K562 (cell line): ENCODE measurements around the gene PALLD. TPM values are rescaled to one million over a fixed set of nuclear protein-coding genes. Genes with fewer than 3 reads are reported as not detected.

ENCODE experiments used
- ATAC-seq: fragments of 200-7000 bp; cut with Tn5 transposase; 3 replicates; pipeline ENCODE4 v1.9.1; 2020; ENCODE audit warnings: moderate library complexity
- BruUV-seq: library from RNA; stranded (reverse); fragments of 400-500 nt; replicated peaks from 2 replicates; lab custom pipeline; 2021; lab: Mats Ljungman, UMichigan
- CTCF ChIA-PET: fragments of 300-600 bp; formaldehyde crosslinking; extraction: SDS; loops from one replicate; lab custom pipeline; 2021; ENCODE audit warnings: low intra/inter-chr PET ratio; lab: Yijun Ruan, JAX
- POLR2A ChIA-PET: fragments of 300-600, 350-650 bp; sonication (Branson Sonifier 250); formaldehyde crosslinking; extraction: SDS; loops from one replicate; lab custom pipeline; 2021; ENCODE audit warnings: antibody characterized with exemption, inconsistent platforms; lab: Yijun Ruan, JAX
- DNase-seq, 4 experiments: peaks; one replicate each; pipeline versions ENCODE4 v3.0.0 to v3.0.0-alpha.2; 2011 to 2018; ENCODE audit warnings: low spot score in 3 of 4, mixed read lengths in 3 of 4; ENCODE audit errors: extremely low read depth in 1 of 4
- FAIRE-seq: peaks from 2 replicates; lab custom pipeline; 2011; peaks lifted over from hg19 to GRCh38; lab: Jason Lieb, UNC
- H2AFZ ChIP-seq: 2 replicates; pipeline ENCODE4 v1.6.0; 2011; ENCODE audit warnings: low read depth, low read length, control low read depth, inconsistent platforms
- H3K27ac ChIP-seq: fragments of 200-600 bp; 3 replicates; pipeline ENCODE4 v1.8.0; 2011; ENCODE audit warnings: low read depth, mild to moderate bottlenecking, control low read depth, inconsistent platforms, low read length, moderate library complexity, mixed read lengths; ENCODE audit errors: extremely low read depth
- H3K27me3 ChIP-seq, 2 experiments: fragments of 300-600 bp in 1 of 2; 2 replicates in 1 of 2; 3 replicates in 1 of 2; pipeline versions ENCODE4 v1.6.0 to v1.8.0; 2011; ENCODE audit warnings: inconsistent platforms in 2 of 2, low read length in 2 of 2, mild to moderate bottlenecking in 1 of 2, mixed read lengths in 1 of 2, moderate library complexity in 1 of 2; ENCODE audit not compliant: control insufficient read depth in 2 of 2, insufficient read depth in 2 of 2
- H3K36me3 ChIP-seq: fragments of 300-600 bp; 3 replicates; pipeline ENCODE4 v1.8.0; 2011; ENCODE audit warnings: mild to moderate bottlenecking, low read length, inconsistent platforms; ENCODE audit not compliant: control insufficient read depth, insufficient read depth
- H3K4me1 ChIP-seq, 2 experiments: fragments of 200-600 bp in 1 of 2; replicated peaks in 1 of 2; 2 replicates in 1 of 2; 3 replicates in 1 of 2; pipeline versions ENCODE4 v1.5.1 to v1.8.0; 2011; ENCODE audit warnings: inconsistent platforms in 2 of 2, low read length in 2 of 2, mild to moderate bottlenecking in 1 of 2, mixed read lengths in 1 of 2, moderate library complexity in 1 of 2; ENCODE audit not compliant: control insufficient read depth in 2 of 2, insufficient read depth in 2 of 2
- H3K4me2 ChIP-seq: 2 replicates; pipeline ENCODE4 v1.6.1; 2011; ENCODE audit warnings: low read length, control low read depth, inconsistent platforms, mixed read lengths; ENCODE audit not compliant: insufficient read depth
- H3K4me3 ChIP-seq: fragments of 200-600 bp; sonication (generic), shearing (Covaris generic); 2 replicates; pipeline ENCODE4 v1.5.1; 2016; ENCODE audit warnings: control low read depth, inconsistent platforms
- H3K79me2 ChIP-seq: fragments of 200-600 bp; 3 replicates; pipeline ENCODE4 v1.8.0; 2011; ENCODE audit warnings: low read length, inconsistent platforms; ENCODE audit not compliant: control insufficient read depth, insufficient read depth
- H3K9ac ChIP-seq, 2 experiments: 2 replicates each; pipeline versions ENCODE4 v1.6.0 to v1.6.1; 2011; ENCODE audit warnings: low read depth in 2 of 2, low read length in 2 of 2, control low read depth in 1 of 2, inconsistent platforms in 1 of 2, mild to moderate bottlenecking in 1 of 2, mixed read lengths in 1 of 2; ENCODE audit not compliant: insufficient read depth in 1 of 2
- H3K9me1 ChIP-seq: one replicate; pipeline ENCODE4 v1.6.0; 2011; ENCODE audit warnings: inconsistent platforms, mild to moderate bottlenecking, low read length, moderate library complexity; ENCODE audit not compliant: control insufficient read depth, insufficient read depth
- H3K9me3 ChIP-seq: replicated peaks from 2 replicates; pipeline ENCODE4 v1.5.1; 2011; ENCODE audit warnings: low read depth, low read length, inconsistent platforms; ENCODE audit not compliant: control insufficient read depth, insufficient read depth
- H4K20me1 ChIP-seq: replicated peaks from 2 replicates; pipeline ENCODE4 v1.6.1; 2011; ENCODE audit warnings: low read length, inconsistent platforms, mixed read lengths; ENCODE audit not compliant: control insufficient read depth, insufficient read depth
- ATF7 ChIP-seq: fragments of 450-650 bp; IDR thresholded peaks from 2 replicates; pipeline ENCODE4 v1.7.1; 2014; ENCODE audit warnings: mild to moderate bottlenecking, moderate library complexity
- CAMTA2 ChIP-seq: fragments of 250-450 bp; sonication (Bioruptor Pico); conservative IDR thresholded peaks from 2 replicates; pipeline ENCODE4 v1.5.1; 2022
- CBX3 ChIP-seq, 2 experiments: IDR thresholded peaks; 1 replicate in 1 of 2; 2 replicates in 1 of 2; pipeline ENCODE4 v1.6.1; 2012; ENCODE audit warnings: inconsistent platforms in 2 of 2, low read length in 2 of 2, borderline replicate concordance in 1 of 2, control low read depth in 1 of 2
- NELFE ChIP-seq: IDR thresholded peaks from 2 replicates; pipeline ENCODE4 v1.6.1; 2011; ENCODE audit warnings: mild to moderate bottlenecking; ENCODE audit not compliant: insufficient read depth, insufficient read length
- SMARCC2 ChIP-seq: fragments of 450-650 bp; IDR thresholded peaks from 2 replicates; pipeline ENCODE4 v1.6.1; 2017; ENCODE audit warnings: antibody characterized with exemption, moderate library complexity, mild to moderate bottlenecking, low read depth
- ZNF24 ChIP-seq: fragments of 450-650 bp; IDR thresholded peaks from 2 replicates; pipeline ENCODE4 v1.6.1; 2016
- WGBS: fragments of 100-300 bp; shearing (Covaris generic); methylation state at CpG from one replicate; pipeline ENCODE4 v1.1.6; 2016; ENCODE audit warnings: low coverage, mixed read lengths; ENCODE audit not compliant: insufficient coverage; ENCODE audit errors: missing lambda C conversion rate; 5-methylcytosine and 5-hydroxymethylcytosine counted together
- in situ Hi-C: fragments of 300-500 bp; cut with MboI; formaldehyde crosslinking; loops from 4 replicates; pipeline ENCODE4 v1.15.0; 2018; ENCODE audit warnings: inconsistent platforms, mixed read lengths
- intact Hi-C: fragments of 100-400 bp; cut with micrococcal nuclease; formaldehyde crosslinking; loops from 2 replicates; pipeline ENCODE4 v1.14.2; 2022
- polyA plus RNA-seq, 8 experiments: library from polyadenylated mRNA; depleted of rRNA in 4 of 8; stranded (reverse) in 5 of 8; unstranded in 3 of 8; fragments of >200 nt; fragmentation: Nextera tagmentation in 2 of 8; fragmentation: Illumina TruSeq in 1 of 8; extraction: Ambion mirVana in 2 of 8; extraction: Trizol in 1 of 8; gene quantifications; 2 replicates each; pipeline versions ENCODE4 v1.2.1 to v1.2.3, GENCODE V29; 2011 to 2014; ENCODE audit warnings: inconsistent platforms in 1 of 8, missing spikeins in 1 of 8
- total RNA-seq, 7 experiments: library from RNA; depleted of rRNA in 6 of 7; stranded (reverse); fragments of >200 nt in 6 of 7; fragmentation: Illumina TruSeq in 2 of 7; extraction: Trizol in 2 of 7; gene quantifications; 2 replicates each; pipeline versions ENCODE4 v1.2.1 to v1.2.3, GENCODE V29; 2011 to 2021; ENCODE audit warnings: low replicate concordance in 1 of 7
- TF ChIP-seq, protein P1 (sequence below): fragments of 200-800 bp; sonication (Bioruptor generic); IDR thresholded peaks from 2 replicates; pipeline ENCODE4 v1.6.1; 2017; ENCODE audit warnings: missing genetic modification characterization, missing compliant biosample characterization
- TF ChIP-seq, protein P2 (sequence below): fragments of 450-650 bp; IDR thresholded peaks from 2 replicates; pipeline ENCODE4 v1.7.1; 2018; ENCODE audit warnings: mild to moderate bottlenecking, low read depth; ENCODE audit not compliant: partially characterized antibody
- TF ChIP-seq, protein P3 (sequence below), 3 experiments: IDR thresholded peaks in 2 of 3; conservative IDR thresholded peaks in 1 of 3; 2 replicates each; pipeline ENCODE4 v1.5.1; 2011 to 2012; ENCODE audit warnings: low read length in 3 of 3, mild to moderate bottlenecking in 3 of 3, control low read depth in 2 of 3, improper control_type of control experiment in 1 of 3, inconsistent platforms in 1 of 3, low read depth in 1 of 3, mixed read lengths in 1 of 3, moderate library complexity in 1 of 3; ENCODE audit not compliant: insufficient read depth in 2 of 3

PALLD gene
- total and polyA plus RNA-seq, 9 of the 15 experiments (the other 6 are each of a cell fraction or from before 2014, with no cell fraction given): 0.01 to 0.35 (median 0.06) TPM; not detected in 3

DNA sequence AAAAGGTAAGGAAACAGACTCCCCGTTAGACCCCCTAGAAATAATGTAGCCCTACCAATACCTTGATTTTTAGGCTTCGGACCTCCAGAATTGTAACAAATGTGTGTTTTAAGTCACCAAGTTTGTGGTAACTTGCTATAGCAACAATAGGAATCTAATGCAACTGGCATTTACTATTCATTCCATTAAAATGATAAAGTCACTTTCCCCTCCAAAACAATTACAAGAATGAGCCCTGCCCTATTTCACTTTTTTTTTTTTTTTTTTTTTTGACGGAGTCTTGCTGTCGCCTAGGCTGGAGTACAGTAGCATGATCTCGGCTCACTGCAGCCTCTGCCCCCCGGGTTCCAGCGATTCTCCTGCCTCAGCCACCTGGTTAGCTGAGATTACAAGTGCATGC is 13.0 kb upstream of the PALLD start:
- H3K4me1 ChIP-seq: peaks cover 6 to 7% of the 10 kb centered on the region in 2 experiments; a peak in 3 of 5 replicates
- H4K20me1 ChIP-seq: no peaks in the 10 kb centered on the region
- no peak overlapping the region for H3K4me3 ChIP-seq
- H3K9me3 ChIP-seq: 0 out of 2 replicates have a peak, but pooled peaks cover 2% of the 10 kb centered on the region
- no peak overlapping the region for H3K27ac ChIP-seq
- H3K4me2 ChIP-seq: no peak overlapping the region
- intact Hi-C loops (no loop called here), in situ Hi-C loops (no loop called here)
- 9% methylated on average over 6 of the region's 7 CpGs for WGBS
- BruUV-seq: no TSS peak
- H3K27me3 ChIP-seq: no peaks in the 10 kb centered on the region
- FAIRE-seq: no peak
- TF ChIP-seq SMARCC2: no peak
- no peak for TF ChIP-seq NELFE
- no peak for TF ChIP-seq ZNF24
- no peak for TF ChIP-seq CAMTA2 (CRISPR knock-in tag)
- TF ChIP-seq, protein P1, sequence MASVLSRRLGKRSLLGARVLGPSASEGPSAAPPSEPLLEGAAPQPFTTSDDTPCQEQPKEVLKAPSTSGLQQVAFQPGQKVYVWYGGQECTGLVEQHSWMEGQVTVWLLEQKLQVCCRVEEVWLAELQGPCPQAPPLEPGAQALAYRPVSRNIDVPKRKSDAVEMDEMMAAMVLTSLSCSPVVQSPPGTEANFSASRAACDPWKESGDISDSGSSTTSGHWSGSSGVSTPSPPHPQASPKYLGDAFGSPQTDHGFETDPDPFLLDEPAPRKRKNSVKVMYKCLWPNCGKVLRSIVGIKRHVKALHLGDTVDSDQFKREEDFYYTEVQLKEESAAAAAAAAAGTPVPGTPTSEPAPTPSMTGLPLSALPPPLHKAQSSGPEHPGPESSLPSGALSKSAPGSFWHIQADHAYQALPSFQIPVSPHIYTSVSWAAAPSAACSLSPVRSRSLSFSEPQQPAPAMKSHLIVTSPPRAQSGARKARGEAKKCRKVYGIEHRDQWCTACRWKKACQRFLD (CRISPR knock-in tag): no peak
- CTCF ChIA-PET: no interaction called here
- H2AFZ ChIP-seq: no peak overlapping the region
- POLR2A ChIA-PET: no interaction called here
- no peaks in the 10 kb centered on the region for H3K36me3 ChIP-seq
- no peaks in the 10 kb centered on the region for H3K79me2 ChIP-seq
- H3K9ac ChIP-seq: no peak overlapping the region
- no peak for DNase-seq
- no peak for ATAC-seq
- no peaks in the 10 kb centered on the region for H3K9me1 ChIP-seq

DNA sequence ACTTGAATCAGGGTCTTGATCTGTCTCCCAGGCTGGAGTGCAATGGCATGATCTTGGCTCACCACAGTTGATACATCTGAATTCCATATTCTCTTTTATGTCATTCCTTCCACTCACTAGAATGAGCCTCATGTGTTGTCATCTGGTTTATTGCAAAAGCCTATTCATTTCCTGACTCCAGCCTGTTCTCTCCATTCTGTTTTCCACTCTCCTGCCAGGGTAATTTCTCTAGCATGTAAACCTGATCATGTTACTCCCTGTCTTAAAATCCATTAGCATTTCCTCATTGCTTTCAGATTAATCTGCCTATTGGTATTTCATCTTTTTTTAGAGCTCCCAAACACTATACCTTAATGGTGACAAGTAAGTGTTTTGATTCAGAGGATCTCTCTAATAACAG is 12.2 kb upstream of the PALLD start:
- Histone ChIP-seq H2AFZ (no peak overlapping the region), H3K27me3 (no peaks in the 10 kb centered on the region), H3K4me1 (peaks cover 6 to 7% of the 10 kb centered on the region in 2 experiments; a peak in 3 of 5 replicates), H4K20me1 (no peaks in the 10 kb centered on the region), H3K9me1 (no peaks in the 10 kb centered on the region), H3K79me2 (no peaks in the 10 kb centered on the region), H3K9me3 (no peaks in the 10 kb centered on the region), H3K4me3 (no peak overlapping the region), H3K4me2 (no peak overlapping the region), H3K27ac (no peak overlapping the region), H3K9ac (no peak overlapping the region), H3K36me3 (no peaks in the 10 kb centered on the region)
- no TSS peak for BruUV-seq
- intact Hi-C loops (no loop called here), in situ Hi-C loops (no loop called here)
- ATAC-seq (no peak), DNase-seq (no peak), FAIRE-seq (no peak)
- ChIA-PET CTCF (no interaction called here), POLR2A (interaction anchor here (1.1 kb wide), 1 partner anchor 10 kb away, joined by 3 read pairs; no protein-coding TSS in a partner anchor)
- TF ChIP-seq, protein P2, sequence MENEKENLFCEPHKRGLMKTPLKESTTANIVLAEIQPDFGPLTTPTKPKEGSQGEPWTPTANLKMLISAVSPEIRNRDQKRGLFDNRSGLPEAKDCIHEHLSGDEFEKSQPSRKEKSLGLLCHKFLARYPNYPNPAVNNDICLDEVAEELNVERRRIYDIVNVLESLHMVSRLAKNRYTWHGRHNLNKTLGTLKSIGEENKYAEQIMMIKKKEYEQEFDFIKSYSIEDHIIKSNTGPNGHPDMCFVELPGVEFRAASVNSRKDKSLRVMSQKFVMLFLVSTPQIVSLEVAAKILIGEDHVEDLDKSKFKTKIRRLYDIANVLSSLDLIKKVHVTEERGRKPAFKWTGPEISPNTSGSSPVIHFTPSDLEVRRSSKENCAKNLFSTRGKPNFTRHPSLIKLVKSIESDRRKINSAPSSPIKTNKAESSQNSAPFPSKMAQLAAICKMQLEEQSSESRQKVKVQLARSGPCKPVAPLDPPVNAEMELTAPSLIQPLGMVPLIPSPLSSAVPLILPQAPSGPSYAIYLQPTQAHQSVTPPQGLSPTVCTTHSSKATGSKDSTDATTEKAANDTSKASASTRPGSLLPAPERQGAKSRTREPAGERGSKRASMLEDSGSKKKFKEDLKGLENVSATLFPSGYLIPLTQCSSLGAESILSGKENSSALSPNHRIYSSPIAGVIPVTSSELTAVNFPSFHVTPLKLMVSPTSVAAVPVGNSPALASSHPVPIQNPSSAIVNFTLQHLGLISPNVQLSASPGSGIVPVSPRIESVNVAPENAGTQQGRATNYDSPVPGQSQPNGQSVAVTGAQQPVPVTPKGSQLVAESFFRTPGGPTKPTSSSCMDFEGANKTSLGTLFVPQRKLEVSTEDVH: no peak
- TF ChIP-seq, protein P3, sequence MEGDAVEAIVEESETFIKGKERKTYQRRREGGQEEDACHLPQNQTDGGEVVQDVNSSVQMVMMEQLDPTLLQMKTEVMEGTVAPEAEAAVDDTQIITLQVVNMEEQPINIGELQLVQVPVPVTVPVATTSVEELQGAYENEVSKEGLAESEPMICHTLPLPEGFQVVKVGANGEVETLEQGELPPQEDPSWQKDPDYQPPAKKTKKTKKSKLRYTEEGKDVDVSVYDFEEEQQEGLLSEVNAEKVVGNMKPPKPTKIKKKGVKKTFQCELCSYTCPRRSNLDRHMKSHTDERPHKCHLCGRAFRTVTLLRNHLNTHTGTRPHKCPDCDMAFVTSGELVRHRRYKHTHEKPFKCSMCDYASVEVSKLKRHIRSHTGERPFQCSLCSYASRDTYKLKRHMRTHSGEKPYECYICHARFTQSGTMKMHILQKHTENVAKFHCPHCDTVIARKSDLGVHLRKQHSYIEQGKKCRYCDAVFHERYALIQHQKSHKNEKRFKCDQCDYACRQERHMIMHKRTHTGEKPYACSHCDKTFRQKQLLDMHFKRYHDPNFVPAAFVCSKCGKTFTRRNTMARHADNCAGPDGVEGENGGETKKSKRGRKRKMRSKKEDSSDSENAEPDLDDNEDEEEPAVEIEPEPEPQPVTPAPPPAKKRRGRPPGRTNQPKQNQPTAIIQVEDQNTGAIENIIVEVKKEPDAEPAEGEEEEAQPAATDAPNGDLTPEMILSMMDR (IDR thresholded peaks at IDR 0.05 in 2 of 3, conservative IDR thresholded peaks at IDR 0.05 in 1 of 3; ENCODE audit: insufficient read depth in 2 of 3, low read depth in 1 of 3, low read length in 3 of 3): no peak
- TF ChIP-seq ATF7 (no peak), CBX3 (IDR thresholded peaks at IDR 0.05; ENCODE audit: borderline replicate concordance in 1 of 2, low read length in 2 of 2) (no peak)
